ENCODE data around the gene MTSS2.
A peak's percentile ranks its signal among the peaks of the same experiment; 100 is the strongest.

Gene MTSS2

GRCh38 chr16:70665806-70666735 lies 19.8 kb downstream of the MTSS2 start:
- no peak for DNase-seq

- no peak for DNase-seq
Observed at GRCh38 chr16:70665113-70665694, 20.6 kb downstream of the MTSS2 start.

GRCh38 chr16:70664325-70665112 lies 21.3 kb downstream of the MTSS2 start:
- DNase-seq: no peak

DNA sequence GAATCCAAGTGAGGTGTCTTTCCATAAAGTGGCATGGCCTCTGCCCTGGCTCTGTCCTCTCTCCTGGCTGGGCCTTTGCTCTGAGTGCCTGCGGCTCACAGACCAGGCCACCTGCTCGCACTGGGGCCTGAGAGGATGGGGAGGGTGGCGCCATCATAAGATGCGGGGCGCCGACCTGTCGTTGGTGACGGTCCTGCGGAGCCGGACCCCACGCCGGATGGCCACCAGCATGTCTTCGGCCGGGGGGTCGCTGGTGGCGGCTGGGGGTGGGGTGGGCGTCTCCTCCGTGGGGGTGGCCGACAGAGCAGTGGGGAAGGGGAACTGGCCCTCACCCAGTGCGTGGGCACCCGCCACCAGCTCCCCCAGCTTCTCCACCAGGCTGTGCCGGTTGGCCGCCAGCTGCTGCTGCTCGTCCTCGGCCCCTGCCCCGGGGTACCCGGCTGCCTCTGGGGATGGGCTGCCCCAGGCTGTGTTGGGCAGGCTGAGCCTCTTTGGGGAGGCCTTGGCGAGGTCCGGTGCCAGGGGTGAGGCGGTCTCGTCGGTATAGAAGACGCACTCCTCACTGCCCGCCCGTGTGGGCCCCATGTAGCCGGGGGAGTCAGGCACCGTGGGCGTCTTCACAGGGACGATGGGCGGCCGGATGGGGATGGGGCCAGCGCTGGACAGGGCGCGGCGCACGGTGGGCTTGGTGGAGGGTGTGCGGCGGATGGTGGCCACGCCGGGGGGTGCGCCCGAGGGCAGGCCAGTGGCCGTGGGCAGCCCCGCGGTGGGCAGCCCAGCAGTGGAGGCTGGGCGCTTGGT lies 22.1 kb downstream of the MTSS2 start:
- DNase-seq: no peak

- DNase-seq: no peak
Observed at GRCh38 chr16:70662991-70663523, 22.8 kb downstream of the MTSS2 start.

- no peak for DNase-seq
Observed at GRCh38 chr16:70661918-70662641, 23.8 kb downstream of the MTSS2 start.

DNA sequence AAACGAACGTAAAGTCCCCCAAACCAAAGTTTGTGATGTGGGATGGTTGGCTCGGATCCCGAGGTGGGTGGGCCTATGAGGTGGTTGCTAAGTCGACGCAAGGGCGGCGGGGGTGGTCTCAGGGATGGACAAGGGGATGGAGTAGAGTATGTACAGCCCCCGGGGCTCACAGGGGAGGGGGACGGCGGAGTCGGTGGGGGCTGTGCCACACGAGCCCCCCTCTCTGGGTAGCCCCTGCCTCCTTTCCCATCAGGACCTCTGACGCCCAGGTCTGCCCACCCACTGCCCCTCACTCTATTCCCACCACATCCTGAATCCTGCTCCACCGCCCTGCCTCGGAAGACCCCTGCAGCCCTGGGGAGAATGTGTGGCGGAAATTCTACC lies 24.3 kb downstream of the MTSS2 start:
- no peak for DNase-seq

GRCh38 chr16:70660672-70661350 lies 25.0 kb downstream of the MTSS2 start:
- no peak for DNase-seq

DNA sequence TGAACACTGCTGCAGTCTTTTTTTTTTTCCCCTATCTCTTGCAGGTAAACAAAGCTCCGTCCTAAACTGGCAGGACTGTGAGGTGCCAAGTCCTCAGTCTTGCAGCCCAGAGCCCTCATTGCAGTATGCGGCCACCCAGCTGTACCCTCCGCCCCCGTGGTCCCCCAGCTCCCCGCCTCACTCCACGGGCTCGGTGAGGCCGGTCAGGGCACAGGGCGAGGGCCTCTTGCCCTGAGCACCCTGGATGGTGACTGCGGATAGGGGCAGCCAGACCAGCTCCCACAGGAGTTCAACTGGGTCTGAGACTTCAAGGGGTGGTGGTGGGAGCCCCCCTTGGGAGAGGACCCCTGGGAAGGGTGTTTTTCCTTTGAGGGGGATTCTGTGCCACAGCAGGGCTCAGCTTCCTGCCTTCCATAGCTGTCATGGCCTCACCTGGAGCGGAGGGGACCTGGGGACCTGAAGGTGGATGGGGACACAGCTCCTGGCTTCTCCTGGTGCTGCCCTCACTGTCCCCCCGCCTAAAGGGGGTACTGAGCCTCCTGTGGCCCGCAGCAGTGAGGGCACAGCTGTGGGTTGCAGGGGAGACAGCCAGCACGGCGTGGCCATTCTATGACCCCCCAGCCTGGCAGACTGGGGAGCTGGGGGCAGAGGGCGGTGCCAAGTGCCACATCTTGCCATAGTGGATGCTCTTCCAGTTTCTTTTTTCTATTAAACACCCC lies 25.7 kb downstream of the MTSS2 start:
- DNase-seq: no peak

- no peak for DNase-seq
Observed at GRCh38 chr16:70659546-70659945, 26.3 kb downstream of the MTSS2 start.

GRCh38 chr16:70658921-70659320 lies 26.9 kb downstream of the MTSS2 start:
- no peak for DNase-seq

GRCh38 chr16:70657956-70658355 lies 27.9 kb downstream of the MTSS2 start:
- DNase-seq: no peak

DNA sequence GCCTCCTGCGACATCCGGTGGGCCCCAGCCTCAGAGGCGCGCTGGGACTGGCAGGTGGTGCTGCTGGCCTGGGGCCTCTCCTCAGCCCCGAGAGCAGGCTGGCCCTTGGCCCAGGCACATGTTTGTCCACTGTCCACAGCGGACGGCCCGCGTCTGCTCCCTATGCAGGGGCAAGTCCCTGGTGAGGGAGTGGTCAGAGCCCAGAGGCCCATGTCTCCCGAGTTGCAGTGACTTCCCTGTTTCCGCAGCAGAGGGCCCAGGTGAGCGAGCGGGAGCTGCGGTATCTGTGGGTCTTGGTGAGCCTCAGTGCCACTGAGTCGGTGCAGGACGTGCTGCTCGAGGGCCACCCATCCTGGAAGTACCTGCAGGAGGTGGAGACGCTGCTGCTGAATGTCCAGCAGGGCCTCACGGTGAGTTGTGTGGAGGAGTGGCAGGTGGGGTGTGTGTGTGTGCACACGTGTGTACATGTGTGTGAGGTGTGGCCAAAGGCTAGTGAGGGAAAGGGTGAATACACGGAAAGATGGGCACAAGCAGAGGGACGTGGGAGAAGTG lies 29.1 kb downstream of the MTSS2 start:
- no peak for DNase-seq

DNA sequence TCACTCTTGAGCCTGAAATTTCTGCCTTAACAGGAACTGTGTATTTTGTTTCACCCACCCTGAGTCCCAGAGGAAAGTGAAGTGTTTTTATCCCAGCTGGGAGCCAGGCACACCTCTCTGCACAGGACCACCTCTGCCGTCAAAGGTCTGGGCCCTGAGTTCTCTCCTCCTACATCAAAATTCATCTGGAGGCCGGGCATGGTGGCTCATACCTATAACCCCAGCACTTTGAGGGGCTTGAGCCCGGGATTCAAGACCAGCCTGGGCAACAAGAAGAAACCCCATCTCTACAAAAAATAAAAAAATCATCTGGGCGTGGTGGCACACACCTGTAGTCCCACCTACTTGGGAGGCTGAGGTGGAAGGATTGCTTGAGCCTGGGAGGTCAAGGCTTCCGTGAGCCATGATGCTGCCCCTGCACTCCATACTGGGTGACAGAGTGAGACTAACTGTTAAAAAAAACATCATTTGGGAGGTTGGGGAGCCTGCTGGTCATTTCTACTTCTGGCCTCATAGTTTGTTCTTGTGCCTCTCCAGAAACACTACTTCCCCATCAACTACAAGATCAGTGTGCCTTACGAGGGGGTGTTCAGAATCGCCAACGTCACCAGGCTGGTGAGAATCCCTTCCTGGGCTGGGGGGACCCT lies 29.7 kb downstream of the MTSS2 start:
- DNase-seq: no peak

GRCh38 chr16:70653809-70654771 lies 31.8 kb downstream of the MTSS2 start:
- peak; percentile 75 for DNase-seq

DNA sequence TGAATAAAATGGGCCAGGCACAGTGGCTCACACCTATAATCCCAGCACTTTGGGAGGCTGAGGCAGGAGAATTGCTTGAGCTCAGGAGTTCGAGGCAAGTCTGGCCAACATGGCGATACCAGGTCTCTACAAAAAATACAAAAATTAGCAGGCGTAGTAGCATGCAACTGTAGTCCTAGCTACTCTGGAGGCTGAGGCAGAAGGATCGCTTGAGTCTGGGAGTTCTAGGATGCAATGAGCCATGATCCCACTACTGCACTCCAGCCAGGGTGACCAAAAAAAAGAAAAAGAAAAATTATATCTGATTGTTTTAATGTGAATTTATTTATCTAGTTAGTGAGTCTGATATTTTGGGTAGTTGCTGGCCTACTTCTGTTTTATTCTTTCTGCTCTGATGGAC lies 32.4 kb downstream of the MTSS2 start:
- no peak for DNase-seq

DNA sequence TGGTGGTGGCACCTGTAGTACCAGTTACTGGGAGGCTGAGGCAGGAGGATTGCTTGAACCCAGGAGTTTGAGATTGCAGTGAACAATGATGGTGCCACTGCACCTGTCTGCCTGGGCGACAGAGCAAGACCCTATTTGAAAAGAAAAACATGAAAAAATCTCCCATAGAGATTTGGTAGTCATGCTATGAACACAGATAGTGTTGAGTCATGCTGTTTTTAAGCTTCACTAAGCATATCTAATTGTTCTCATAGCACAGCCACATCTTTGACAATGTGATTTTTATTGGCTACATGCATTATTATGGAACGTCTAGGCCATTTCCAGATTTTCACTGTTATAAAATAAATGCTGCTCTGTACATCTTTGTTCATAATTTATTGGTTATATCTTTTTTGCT lies 33.5 kb downstream of the MTSS2 start:
- no peak for DNase-seq

DNA sequence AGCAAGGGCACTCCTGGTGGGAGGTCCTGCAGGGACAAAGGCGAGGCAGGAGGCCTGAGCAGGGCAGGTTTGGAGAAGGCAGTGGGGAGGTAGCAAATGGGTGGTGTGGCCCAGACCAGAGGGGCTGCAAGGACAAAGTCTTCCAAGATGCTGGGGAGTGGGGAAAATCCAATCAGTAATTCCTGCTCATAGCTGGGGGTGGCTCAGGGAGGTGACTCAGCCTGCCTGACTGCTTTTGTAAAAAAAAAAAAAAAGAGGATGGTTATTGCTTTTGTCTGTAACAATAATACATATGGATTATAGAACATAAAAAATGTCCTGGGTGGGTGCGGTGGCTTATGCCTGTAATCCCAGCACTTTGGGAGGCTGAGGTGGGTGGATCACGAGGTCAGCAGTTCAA lies 34.3 kb downstream of the MTSS2 start:
- no peak for DNase-seq
